ENCODE measurements around the gene RSU1. TPM values are rescaled to one million over a fixed set of nuclear protein-coding genes. Genes with fewer than 3 reads are reported as not detected.
A peak's percentile ranks its signal among the peaks of the same experiment; 100 is the strongest.

RSU1 gene
- total RNA-seq, 4 donors from 2014 or later: 25.1 to 61.6 (median 44.7) TPM

- no peak for DNase-seq (ENCODE audit: low spot score in 2 of 2)
- peaks cover 0 to 27% (median 16%) of the 10 kb centered on the region in 4 donors for H3K4me1 ChIP-seq
- 93 to 95% methylated on average over 1 of the region's 1 CpG for WGBS, 2 donors
- TF ChIP-seq POLR2A (IDR thresholded peaks at IDR 0.05) (no peak), EP300 (IDR thresholded peaks at IDR 0.05) (no peak), CTCF (IDR thresholded peaks at IDR 0.05) (no peak)
- no peak overlapping the region for H3K27ac ChIP-seq
- no peak overlapping the region for H3K4me3 ChIP-seq
- H3K36me3 ChIP-seq: peaks cover 0 to 26% (median 0%) of the 10 kb centered on the region in 3 donors
- H3K27me3 ChIP-seq: no peaks in the 10 kb centered on the region
- peaks cover 0 to 16% (median 0%) of the 10 kb centered on the region in 4 donors for H3K9me3 ChIP-seq
These were observed 2.8 kb upstream of the RSU1 start for GRCh38 chr10:16820018-16820417.

GRCh38 chr10:16819436-16819835 lies 2.2 kb upstream of the RSU1 start:
- no peak for DNase-seq (ENCODE audit: low spot score in 2 of 2)
- H3K4me3 ChIP-seq: no peak overlapping the region
- peaks cover 0 to 16% (median 0%) of the 10 kb centered on the region in 4 donors for H3K9me3 ChIP-seq
- H3K4me1 ChIP-seq: peaks cover 0 to 33% (median 16%) of the 10 kb centered on the region in 4 donors
- H3K27ac ChIP-seq: no peak overlapping the region
- H3K27me3 ChIP-seq: no peaks in the 10 kb centered on the region
- no peak for TF ChIP-seq CTCF (IDR thresholded peaks at IDR 0.05)
- TF ChIP-seq EP300 (IDR thresholded peaks at IDR 0.05): no peak
- no peak for TF ChIP-seq POLR2A (IDR thresholded peaks at IDR 0.05)
- peaks cover 0 to 20% (median 0%) of the 10 kb centered on the region in 3 donors for H3K36me3 ChIP-seq
- 90 to 91% methylated on average over 3 of the region's 3 CpGs for WGBS, 2 donors

GRCh38 chr10:16819026-16819425 lies 1.8 kb upstream of the RSU1 start:
- peaks cover 0 to 33% (median 16%) of the 10 kb centered on the region in 4 donors for H3K4me1 ChIP-seq
- H3K4me3 ChIP-seq: no peak overlapping the region
- peaks cover 0 to 20% (median 0%) of the 10 kb centered on the region in 3 donors for H3K36me3 ChIP-seq
- H3K27me3 ChIP-seq: no peaks in the 10 kb centered on the region
- H3K27ac ChIP-seq: no peak overlapping the region
- peaks cover 0 to 16% (median 0%) of the 10 kb centered on the region in 4 donors for H3K9me3 ChIP-seq
- DNase-seq (ENCODE audit: low spot score in 2 of 2): no peak
- WGBS, 2 donors: 73 to 90% methylated on average over 6 of the region's 6 CpGs
- TF ChIP-seq CTCF (IDR thresholded peaks at IDR 0.05): no peak
- TF ChIP-seq EP300 (IDR thresholded peaks at IDR 0.05): no peak
- TF ChIP-seq POLR2A (IDR thresholded peaks at IDR 0.05): no peak

- peak overlapping the region; percentile 43 to 95 (median 72) for H3K27ac ChIP-seq
- WGBS, 2 donors: 4 to 9% methylated on average over 9 to 12 of the region's 12 CpGs
- H3K9me3 ChIP-seq: peaks cover 0 to 2% (median 0%) of the 10 kb centered on the region in 4 donors
- no peak for TF ChIP-seq POLR2A (IDR thresholded peaks at IDR 0.05)
- TF ChIP-seq EP300 (IDR thresholded peaks at IDR 0.05): no peak
- no peak for TF ChIP-seq CTCF (IDR thresholded peaks at IDR 0.05)
- peak in 1 of 2 donors; percentile 8 for DNase-seq (ENCODE audit: low spot score in 2 of 2)
- no peaks in the 10 kb centered on the region for H3K27me3 ChIP-seq
- peak overlapping the region; percentile 59 to 96 (median 74) for H3K4me3 ChIP-seq
- peaks cover 0 to 33% (median 16%) of the 10 kb centered on the region in 4 donors for H3K4me1 ChIP-seq
- H3K36me3 ChIP-seq: peaks cover 0 to 7% (median 0%) of the 10 kb centered on the region in 3 donors
These were observed 447 bp downstream of the RSU1 start for GRCh38 chr10:16816830-16817124.

- no peak for DNase-seq (ENCODE audit: low spot score in 2 of 2)
- Histone ChIP-seq H3K4me3 (peak overlapping the region; percentile 59 to 96 (median 74)), H3K4me1 (peaks cover 0 to 33% (median 16%) of the 10 kb centered on the region in 4 donors), H3K27ac (no peak overlapping the region), H3K36me3 (peaks cover 0 to 5% (median 0%) of the 10 kb centered on the region in 3 donors), H3K9me3 (no peaks in the 10 kb centered on the region), H3K27me3 (no peaks in the 10 kb centered on the region)
- TF ChIP-seq EP300 (IDR thresholded peaks at IDR 0.05) (no peak), POLR2A (IDR thresholded peaks at IDR 0.05) (no peak), CTCF (IDR thresholded peaks at IDR 0.05) (no peak)
- 51 to 55% methylated on average over 4 of the region's 4 CpGs for WGBS, 2 donors
These were observed 1.1 kb downstream of the RSU1 start for GRCh38 chr10:16816171-16816570.

Measured in tibial nerve (tissue), 4 donors.